Left renal cortex interstitium (tissue), 4 donors: Measurements from ENCODE around the gene DUXA. TPM values are rescaled to one million over a fixed set of nuclear protein-coding genes. Genes with fewer than 3 reads are reported as not detected.
"Not testable (repeated sequence)": the region's sequence is repeated elsewhere in the genome, so short reads cannot be mapped to it uniquely, and the experiment has no call there.

Experiments
- DNase-seq, 4 donors: peaks; one replicate each; pipeline ENCODE4 v3.0.0-alpha.2; 2013; ENCODE audit warnings: low read depth in 4 of 4, low spot score in 2 of 4, missing footprints in 1 of 4
- polyA plus RNA-seq, 4 donors: library from polyadenylated mRNA; unstranded; fragments of 120-200 nt; gene quantifications; one replicate each; pipeline ENCODE4 v1.2.1, GENCODE V29; 2013; ENCODE audit not compliant: insufficient read length in 4 of 4

The DUXA gene
- not detected for polyA plus RNA-seq

DNA sequence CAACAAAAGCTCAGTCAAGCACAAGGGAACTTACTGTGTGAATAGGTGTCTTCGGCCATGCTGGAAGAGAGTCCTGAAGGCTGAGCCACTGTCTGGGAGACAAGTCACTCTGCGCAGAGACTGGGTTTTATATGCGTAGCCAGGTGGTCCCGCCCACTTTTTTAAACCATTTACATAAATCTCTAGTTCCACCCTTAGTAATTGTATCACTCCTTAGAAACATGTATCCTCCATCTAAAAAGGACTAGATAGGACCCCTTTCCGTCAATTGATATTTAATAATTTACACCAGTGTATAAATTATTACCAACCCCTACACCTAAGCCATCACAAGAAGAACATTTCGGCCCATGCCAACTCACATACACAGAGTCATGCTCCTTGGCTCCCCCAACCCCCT, at the start of gene DUXA:
Gene DUXA, minus strand, starts transcription at position 101 of the 400 bp plus-strand sequence. Its CDS starts 42 bp downstream, at position 59.
- no peak for DNase-seq

DNA sequence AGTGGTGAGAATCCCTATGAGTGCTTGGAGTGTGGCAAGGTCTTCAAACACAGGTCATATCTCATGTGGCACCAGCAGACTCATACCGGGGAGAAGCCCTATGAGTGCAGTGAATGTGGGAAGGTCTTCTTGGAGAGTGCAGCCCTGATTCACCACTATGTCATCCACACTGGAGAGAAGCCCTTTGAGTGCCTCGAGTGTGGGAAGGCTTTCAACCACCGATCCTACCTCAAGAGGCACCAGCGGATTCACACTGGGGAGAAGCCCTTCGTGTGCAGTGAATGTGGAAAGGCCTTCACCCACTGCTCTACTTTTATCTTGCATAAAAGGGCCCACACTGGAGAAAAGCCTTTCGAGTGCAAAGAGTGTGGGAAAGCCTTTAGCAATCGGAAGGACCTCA, 44.8 kb upstream of the DUXA start:
- no peak for DNase-seq

- DNase-seq = no peak
Measured at GRCh38 chr19:57210381-57210780, 43.1 kb upstream of the DUXA start.

DNA sequence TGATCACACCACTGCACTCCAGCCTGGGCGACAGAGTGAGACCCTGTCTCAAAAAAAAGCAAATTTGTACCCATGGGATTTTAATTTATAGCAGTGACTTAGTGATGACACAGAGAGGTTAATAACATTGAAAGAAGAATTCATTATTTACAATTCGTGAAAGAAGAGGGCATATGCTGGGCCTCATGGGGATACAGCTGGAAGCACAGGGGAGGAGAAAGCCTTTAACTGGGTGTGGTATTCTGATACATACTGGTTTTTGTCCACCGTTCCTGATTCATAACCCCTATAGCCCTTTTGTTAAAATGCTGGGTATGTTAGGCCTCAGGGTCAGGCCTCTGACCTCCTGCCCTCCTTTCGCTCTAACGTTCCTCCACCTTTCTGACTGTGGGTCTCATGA, 34.9 kb upstream of the DUXA start:
- DNase-seq = no peak

- DNase-seq = not testable (repeated sequence)
Measured at GRCh38 chr19:57197874-57198273, 30.6 kb upstream of the DUXA start.

DNA sequence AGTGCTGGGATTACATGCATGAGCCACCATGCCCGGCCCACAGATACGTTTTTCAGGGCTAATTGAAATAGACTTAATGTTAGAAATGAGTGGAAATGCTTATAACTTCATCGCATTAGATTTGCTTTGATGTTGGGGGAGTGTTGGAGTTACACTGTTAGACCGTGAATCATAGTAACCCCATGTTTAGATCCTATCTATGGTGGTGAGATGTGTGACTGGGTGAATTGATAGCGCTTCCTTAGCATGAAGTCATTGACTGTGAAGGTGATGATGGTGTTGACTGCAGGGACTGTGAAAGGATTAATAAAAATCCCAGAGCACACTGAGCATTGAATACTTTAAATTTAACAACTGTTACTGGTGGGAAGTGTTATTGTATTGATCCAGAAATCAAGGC, 25.7 kb upstream of the DUXA start:
- no peak for DNase-seq

- peak in 3 of 4 donors; percentile 9 to 32 (median 16) for DNase-seq
Measured at GRCh38 chr19:57192077-57192420, 24.8 kb upstream of the DUXA start.

DNA sequence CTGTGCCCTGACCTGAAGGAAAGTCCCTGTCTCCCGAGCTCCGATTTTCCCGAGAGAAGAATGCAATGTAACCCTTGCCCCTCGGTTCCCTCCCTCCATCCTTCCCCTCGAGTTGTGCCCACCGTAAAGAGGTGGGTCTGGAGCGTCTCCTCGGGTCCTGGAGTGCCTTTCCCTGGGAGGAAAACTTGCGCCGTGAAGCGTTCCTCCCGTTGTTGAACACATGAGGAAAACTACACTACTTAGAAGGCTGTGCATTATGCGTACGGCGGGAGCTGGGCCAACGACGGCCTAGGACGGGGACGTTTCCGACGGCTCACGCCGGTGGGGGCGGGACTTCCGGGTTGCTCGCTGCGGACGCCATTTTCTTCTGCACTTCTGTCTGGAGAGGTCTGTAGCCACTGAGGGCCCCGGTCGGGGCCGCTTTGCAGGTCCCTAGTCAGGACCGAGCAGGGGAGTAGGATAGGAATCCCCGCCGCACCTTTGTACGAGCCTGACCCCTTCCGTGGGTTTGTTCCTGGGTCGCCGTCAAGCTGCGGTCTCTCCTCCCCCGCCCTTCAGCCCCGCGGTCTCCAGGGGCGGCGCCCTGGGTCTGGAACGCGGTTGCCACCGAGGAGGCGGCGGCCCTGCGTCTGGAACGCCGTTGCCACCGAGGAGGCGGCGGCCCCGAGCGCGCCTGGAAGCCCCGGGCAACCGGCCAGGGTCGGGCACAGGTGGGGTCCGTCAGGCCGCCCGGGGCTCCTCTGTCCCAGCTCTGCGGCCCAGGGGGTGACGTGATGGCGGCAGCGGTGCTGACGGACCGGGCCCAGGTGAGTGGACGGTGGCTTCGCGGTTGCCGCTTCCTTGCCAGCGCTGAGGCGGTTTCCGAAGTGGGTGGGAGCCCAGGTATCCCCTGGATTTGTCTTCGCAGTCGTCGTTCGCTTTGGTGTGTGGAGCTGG, 24.1 kb upstream of the DUXA start, which contains the start of gene ZNF264:
Gene ZNF264, plus strand, starts transcription at position 360 of the 936 bp plus-strand sequence. Its CDS starts 414 bp downstream, at position 774.
- DNase-seq = peak; percentile 71 to 84 (median 80)

DNA sequence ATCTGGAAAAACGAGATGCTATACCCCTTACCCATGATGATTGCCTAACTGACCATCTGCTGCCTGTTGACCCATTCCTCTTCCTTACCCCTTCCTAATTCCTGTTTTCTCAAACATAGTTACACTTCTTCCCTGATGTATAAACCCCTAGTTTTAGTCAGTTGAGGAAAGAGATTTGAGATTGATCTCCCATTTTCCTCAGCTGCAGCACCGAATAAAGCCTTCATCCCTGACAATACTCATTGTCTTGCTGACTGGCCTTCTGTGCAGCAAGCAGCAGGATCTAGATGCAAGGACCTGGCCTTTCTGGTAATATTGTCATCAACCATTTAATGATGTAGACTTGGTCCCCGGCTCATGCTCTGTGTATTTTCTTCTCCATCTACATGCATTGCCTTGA, 23.0 kb upstream of the DUXA start:
- no peak for DNase-seq

DNA sequence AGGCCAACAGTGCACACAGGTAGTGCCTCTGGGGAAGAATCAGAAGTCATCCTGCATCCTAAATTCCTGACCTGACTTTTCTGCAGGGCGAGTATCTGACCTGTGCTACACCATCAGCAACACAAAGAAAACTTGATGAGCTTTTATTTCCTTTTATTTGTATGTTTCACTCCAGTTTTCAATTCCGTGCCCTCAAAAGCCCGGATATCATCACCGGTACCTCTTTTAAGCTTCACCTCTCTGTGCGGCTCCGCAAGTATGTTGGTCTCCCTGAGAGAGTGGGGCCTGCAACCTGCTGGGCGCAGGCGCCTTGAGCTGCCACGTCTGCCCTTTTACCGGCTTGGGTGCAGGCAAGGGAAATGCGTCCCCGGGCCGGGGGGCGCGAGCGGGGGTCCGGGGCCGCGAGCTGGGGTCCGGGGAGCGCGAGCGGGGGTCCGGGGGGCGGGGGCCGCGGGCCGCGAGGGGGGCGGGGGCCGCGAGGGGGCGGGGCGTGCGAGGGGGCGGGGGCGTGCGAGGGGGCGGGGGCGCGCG, 4.3 kb upstream of the DUXA start:
- peak in 3 of 4 donors; percentile 18 to 34 (median 23) for DNase-seq

- no peak for DNase-seq
Measured at GRCh38 chr19:57165846-57166245, 1.4 kb downstream of the DUXA start.

DNA sequence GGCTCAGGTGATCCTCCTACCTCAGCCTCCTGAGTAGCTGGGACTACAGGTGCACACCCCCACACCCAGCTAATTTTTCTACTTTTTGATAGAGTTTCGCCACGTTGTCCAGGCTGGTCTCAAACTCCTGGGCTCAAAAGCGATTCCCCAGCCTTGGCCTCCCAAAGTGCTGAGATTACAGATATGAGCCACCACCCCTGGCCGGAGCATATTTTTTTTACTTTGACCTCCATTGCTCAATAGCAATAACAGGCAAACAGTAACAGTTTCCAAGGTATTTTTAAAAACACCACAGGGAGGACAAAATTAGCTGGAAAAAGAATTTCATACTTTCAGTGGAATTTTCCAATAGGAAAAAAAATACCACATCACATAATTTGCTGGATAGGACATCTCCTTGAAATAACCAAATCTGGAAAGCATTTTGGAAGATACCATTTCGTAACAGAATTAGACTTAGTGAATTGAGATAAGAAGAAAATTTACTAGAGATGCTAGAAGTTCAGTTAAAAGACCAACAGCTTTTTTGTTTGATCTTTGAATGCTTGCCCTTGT, 5.2 kb downstream of the DUXA start:
- DNase-seq = no peak

DNA sequence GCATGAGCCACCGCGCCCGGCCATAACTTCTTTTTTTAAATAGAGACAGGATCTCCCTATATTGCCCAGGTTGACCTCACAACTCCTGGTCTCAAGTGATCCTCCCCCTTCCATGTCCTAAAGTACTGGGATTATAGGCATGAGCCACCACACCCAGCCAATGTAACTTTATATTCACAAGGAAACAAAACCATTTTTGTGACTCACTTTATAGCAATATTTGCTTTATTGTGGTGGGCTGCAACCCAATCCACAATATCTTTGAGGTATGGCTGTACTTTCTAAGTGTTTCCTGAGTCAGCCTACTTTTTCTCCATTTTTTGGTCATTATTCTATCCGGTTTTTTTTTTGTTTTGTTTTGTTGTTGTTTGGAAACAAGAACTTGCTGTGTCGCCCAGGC, 14.4 kb downstream of the DUXA start:
- no peak for DNase-seq

DNA sequence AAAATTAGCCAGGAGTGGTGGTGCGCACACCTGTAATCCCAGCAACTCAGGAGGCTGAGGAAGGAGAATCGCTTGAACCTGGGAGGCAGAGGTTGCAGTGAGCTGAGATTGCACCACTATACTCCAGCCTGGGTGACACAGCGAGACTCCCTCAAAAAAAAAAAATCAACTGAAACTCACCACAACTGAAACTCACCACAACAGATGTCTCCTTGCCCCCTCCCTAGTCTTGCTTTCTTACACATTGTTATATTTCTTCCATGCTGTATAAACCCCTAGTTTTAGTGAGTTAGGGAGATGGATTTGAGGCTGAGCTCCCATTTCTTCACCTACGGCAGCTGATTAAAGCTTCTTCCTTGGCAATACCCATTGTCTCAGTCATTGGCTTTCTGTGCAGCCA, 25.6 kb downstream of the DUXA start:
- no peak for DNase-seq

DNA sequence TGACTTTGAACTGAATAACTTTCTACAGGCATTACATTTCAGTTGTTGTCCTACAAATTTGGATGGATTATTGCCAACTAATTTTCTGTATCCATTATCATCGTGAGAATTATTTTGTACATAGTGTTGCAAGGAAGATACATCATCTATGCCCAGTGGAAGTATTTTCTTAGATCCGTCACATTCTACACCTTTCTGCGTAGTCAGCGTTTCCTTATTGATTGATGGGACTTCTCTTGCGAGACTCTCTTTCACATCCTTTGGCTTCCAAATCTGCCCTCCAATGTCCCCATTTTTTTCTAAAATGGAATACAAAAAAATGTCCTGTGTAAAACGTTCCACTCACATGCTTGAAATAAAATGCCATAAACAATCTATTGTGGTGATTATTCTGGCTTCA, 31.5 kb downstream of the DUXA start:
- DNase-seq = no peak

DNA sequence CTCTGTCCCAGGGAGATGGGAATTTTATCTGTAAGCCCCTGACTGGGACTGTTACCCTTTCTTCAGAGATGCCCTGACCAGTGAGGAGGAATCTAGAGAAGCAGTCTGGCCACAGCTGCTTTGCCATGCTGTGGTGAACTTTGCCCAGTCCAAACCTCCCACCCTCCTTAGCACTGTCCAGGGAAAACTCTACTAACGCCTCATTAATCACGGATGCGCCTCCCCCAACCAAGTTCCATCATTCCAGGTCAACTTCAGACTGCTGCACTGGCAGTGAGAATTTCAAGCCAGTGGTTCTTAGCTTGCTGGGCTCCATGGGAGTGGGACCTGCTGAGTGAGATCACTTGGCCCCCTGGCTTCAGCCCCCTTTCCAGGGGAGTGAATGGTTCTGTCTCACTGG, 39.9 kb downstream of the DUXA start:
- peak in 3 of 4 donors; percentile 34 to 53 (median 53) for DNase-seq

DNA sequence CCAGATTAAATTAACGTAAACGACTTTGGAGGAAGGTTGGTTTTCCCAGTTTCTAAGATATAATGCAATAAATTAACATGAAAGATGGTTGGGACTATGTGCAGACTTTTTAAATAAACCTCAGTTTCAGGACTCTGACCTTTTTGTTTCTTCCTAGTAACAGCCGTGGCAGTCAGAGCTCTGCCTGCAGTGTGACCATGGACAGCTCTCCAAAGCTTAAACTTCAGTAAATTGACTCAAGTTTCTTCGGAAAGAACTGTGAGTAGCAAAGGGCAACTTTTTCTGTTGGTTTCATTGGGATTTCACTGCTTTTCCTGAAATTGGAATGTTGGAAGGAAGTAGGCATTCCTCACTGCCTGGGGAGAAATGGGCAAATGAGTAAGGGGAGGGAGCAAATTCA, 43.4 kb downstream of the DUXA start:
- no peak for DNase-seq

GRCh38 chr19:57118848-57119247, 48.4 kb downstream of the DUXA start:
- no peak for DNase-seq

GRCh38 chr19:57113501-57113900, 53.8 kb downstream of the DUXA start:
- not testable (repeated sequence) for DNase-seq

DNA sequence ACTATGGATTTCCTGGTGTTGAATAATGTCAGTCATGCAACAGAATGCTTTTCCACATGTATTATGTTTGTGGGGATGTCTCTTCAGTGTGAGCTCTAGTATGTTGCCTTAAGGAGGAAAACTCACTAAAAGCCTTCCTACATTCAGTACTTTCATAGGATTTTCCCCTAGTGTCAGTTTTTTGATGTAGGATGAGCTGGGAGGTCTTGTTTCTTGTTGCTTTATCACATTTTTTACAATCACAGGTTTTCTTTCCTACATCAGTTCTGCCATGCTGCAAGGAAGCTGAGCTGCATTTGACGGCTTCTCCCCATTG, 56.0 kb downstream of the DUXA start:
- no peak for DNase-seq

GRCh38 chr19:57110592-57111328, 56.5 kb downstream of the DUXA start:
- DNase-seq = no peak
